ENCODE measurements around the gene COLEC12.
"Not testable (repeated sequence)": the region's sequence is repeated elsewhere in the genome, so short reads cannot be mapped to it uniquely, and the experiment has no call there.

COLEC12 gene

DNA sequence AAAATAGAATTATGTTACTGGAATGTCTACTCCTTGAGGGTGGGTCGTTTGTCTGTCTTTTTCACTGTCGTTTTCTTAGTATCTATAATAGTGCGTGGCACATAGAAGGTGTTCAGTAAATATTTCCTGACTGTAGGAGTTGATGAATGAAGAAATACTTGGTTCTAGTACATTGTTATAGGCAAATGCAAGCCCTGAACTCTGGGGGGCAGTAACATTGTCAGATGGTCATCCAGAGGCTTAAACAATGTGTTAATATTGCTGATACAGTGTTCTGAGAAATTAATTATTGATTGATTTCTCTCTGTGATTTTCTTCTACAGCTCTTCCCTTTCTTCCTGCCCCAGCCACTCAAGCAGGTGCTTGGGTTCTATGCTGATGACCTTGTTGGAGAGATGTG is 208.2 kb downstream of the COLEC12 start:
- H3K4me1 ChIP-seq (ENCODE audit: control insufficient read depth, insufficient read depth, low read depth, low read length), result no peaks in the 10 kb centered on the region
- DNase-seq, result no peak
- no peak overlapping the region for H2AK5ac ChIP-seq (ENCODE audit: low read length, severe bottlenecking)
- H3K14ac ChIP-seq (ENCODE audit: low read length in 2 of 2), result no peak overlapping the region
- H3K4ac ChIP-seq (ENCODE audit: low read depth in 1 of 2, low read length in 2 of 2), result no peak overlapping the region
- no peaks in the 10 kb centered on the region for H3K27me3 ChIP-seq (ENCODE audit: control insufficient read depth in 1 of 2, insufficient read depth in 1 of 2, low read length in 2 of 2)
- WGBS, result 73% methylated on average over 3 of the region's 3 CpGs
- H2AFZ ChIP-seq (ENCODE audit: low read depth, low read length), result no peak overlapping the region
- H2BK120ac ChIP-seq (ENCODE audit: low read depth, low read length), result no peak overlapping the region
- H2BK12ac ChIP-seq (ENCODE audit: low read length in 2 of 2), result no peak overlapping the region
- no peak overlapping the region for H3K18ac ChIP-seq (ENCODE audit: low read depth in 1 of 2, low read length in 2 of 2)
- H3K9ac ChIP-seq (ENCODE audit: low read length), result no peak overlapping the region
- no peak overlapping the region for H3K4me3 ChIP-seq (ENCODE audit: insufficient read depth in 1 of 2, low read depth in 1 of 2, low read length in 2 of 2)
- no peak overlapping the region for H4K8ac ChIP-seq (ENCODE audit: low read length)
- H2BK5ac ChIP-seq (ENCODE audit: low read depth, low read length, poor library complexity, severe bottlenecking), result no peak overlapping the region
- H3K79me1 ChIP-seq (replicated peaks; ENCODE audit: low read length, poor library complexity, severe bottlenecking), result no peaks in the 10 kb centered on the region
- H4K91ac ChIP-seq (ENCODE audit: low read length), result no peak overlapping the region
- no peak overlapping the region for H3K23ac ChIP-seq (ENCODE audit: low read length in 2 of 2)
- H2BK15ac ChIP-seq (ENCODE audit: low read depth, poor library complexity, severe bottlenecking), result no peak overlapping the region
- H3K36me3 ChIP-seq (ENCODE audit: control insufficient read depth in 1 of 2, insufficient read depth in 2 of 2, low read depth in 1 of 2, low read length in 2 of 2), result no peaks in the 10 kb centered on the region
- no peaks in the 10 kb centered on the region for H3K9me3 ChIP-seq (ENCODE audit: control insufficient read depth, low read length)
- H3K4me2 ChIP-seq (ENCODE audit: low read length, poor library complexity, severe bottlenecking), result no peak overlapping the region
- H3K27ac ChIP-seq (ENCODE audit: low read length, poor library complexity, severe bottlenecking), result no peak overlapping the region

DNA sequence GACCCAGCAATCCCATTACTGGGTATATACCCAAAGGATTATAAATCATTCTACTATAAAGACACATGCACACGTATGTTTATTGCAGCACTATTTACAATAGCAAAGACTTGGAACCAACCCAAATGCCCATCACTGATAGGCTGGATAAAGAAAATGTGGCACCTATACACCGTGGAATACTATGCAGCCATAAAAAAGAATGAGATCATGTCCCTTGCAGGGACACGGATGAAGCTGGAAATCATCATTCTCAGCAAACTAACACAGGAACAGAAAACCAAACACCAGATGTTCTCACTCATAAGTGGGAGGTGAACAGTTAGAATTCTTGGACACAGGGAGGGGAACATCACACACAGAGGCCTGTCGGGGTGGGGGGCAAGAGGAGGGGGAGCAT is 210.5 kb downstream of the COLEC12 start:
- not testable (repeated sequence) for H2BK12ac ChIP-seq (ENCODE audit: low read length in 2 of 2); H3K14ac ChIP-seq (ENCODE audit: low read length in 2 of 2); DNase-seq; H4K8ac ChIP-seq (ENCODE audit: low read length); H3K23ac ChIP-seq (ENCODE audit: low read length in 2 of 2); H2BK5ac ChIP-seq (ENCODE audit: low read depth, low read length, poor library complexity, severe bottlenecking); H2BK120ac ChIP-seq (ENCODE audit: low read depth, low read length); H3K4me3 ChIP-seq (ENCODE audit: insufficient read depth in 1 of 2, low read depth in 1 of 2, low read length in 2 of 2); H3K79me1 ChIP-seq (replicated peaks; ENCODE audit: low read length, poor library complexity, severe bottlenecking); H3K4me2 ChIP-seq (ENCODE audit: low read length, poor library complexity, severe bottlenecking); H4K91ac ChIP-seq (ENCODE audit: low read length); H2AFZ ChIP-seq (ENCODE audit: low read depth, low read length); H2AK5ac ChIP-seq (ENCODE audit: low read length, severe bottlenecking); H3K27me3 ChIP-seq (ENCODE audit: control insufficient read depth in 1 of 2, insufficient read depth in 1 of 2, low read length in 2 of 2); H3K27ac ChIP-seq (ENCODE audit: low read length, poor library complexity, severe bottlenecking); H3K4ac ChIP-seq (ENCODE audit: low read depth in 1 of 2, low read length in 2 of 2); H3K9ac ChIP-seq (ENCODE audit: low read length); H2BK15ac ChIP-seq (ENCODE audit: low read depth, poor library complexity, severe bottlenecking); H3K36me3 ChIP-seq (ENCODE audit: control insufficient read depth in 1 of 2, insufficient read depth in 2 of 2, low read depth in 1 of 2, low read length in 2 of 2); H3K18ac ChIP-seq (ENCODE audit: low read depth in 1 of 2, low read length in 2 of 2); H3K9me3 ChIP-seq (ENCODE audit: control insufficient read depth, low read length); H3K4me1 ChIP-seq (ENCODE audit: control insufficient read depth, insufficient read depth, low read depth, low read length)
- WGBS, result 57% methylated on average over 3 of the region's 4 CpGs

DNA sequence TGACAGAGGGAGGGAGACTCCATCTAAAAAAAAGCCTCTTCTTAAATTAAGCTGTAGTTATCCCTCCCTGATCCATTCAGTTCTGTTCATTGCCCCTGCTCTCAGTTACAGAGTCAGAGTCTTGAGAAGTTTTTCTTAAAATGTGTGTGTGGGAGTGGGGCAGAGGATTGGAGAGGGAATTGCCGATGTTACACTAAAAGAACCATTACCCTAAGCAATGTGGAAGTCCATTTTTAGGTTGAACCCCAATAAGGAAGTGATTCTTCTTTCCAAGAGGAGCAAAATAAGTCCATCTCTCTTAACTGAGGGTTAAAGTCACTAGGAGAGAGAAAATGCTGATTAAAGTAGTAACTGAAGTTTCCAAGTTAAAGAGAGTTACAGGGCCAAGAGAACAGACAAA is 211.5 kb downstream of the COLEC12 start:
- no peaks in the 10 kb centered on the region for H3K9me3 ChIP-seq (ENCODE audit: control insufficient read depth, low read length)
- no peak overlapping the region for H2BK15ac ChIP-seq (ENCODE audit: low read depth, poor library complexity, severe bottlenecking)
- no peak overlapping the region for H2AFZ ChIP-seq (ENCODE audit: low read depth, low read length)
- no peaks in the 10 kb centered on the region for H3K79me1 ChIP-seq (replicated peaks; ENCODE audit: low read length, poor library complexity, severe bottlenecking)
- H3K4me3 ChIP-seq (ENCODE audit: insufficient read depth in 1 of 2, low read depth in 1 of 2, low read length in 2 of 2), result no peak overlapping the region
- no peak overlapping the region for H4K91ac ChIP-seq (ENCODE audit: low read length)
- H3K4me2 ChIP-seq (ENCODE audit: low read length, poor library complexity, severe bottlenecking), result no peak overlapping the region
- H2BK12ac ChIP-seq (ENCODE audit: low read length in 2 of 2), result no peak overlapping the region
- no peak overlapping the region for H3K4ac ChIP-seq (ENCODE audit: low read depth in 1 of 2, low read length in 2 of 2)
- no peak overlapping the region for H4K8ac ChIP-seq (ENCODE audit: low read length)
- H2BK5ac ChIP-seq (ENCODE audit: low read depth, low read length, poor library complexity, severe bottlenecking), result no peak overlapping the region
- no peak overlapping the region for H3K23ac ChIP-seq (ENCODE audit: low read length in 2 of 2)
- no peak overlapping the region for H3K14ac ChIP-seq (ENCODE audit: low read length in 2 of 2)
- no peaks in the 10 kb centered on the region for H3K36me3 ChIP-seq (ENCODE audit: control insufficient read depth in 1 of 2, insufficient read depth in 2 of 2, low read depth in 1 of 2, low read length in 2 of 2)
- no peak overlapping the region for H3K18ac ChIP-seq (ENCODE audit: low read depth in 1 of 2, low read length in 2 of 2)
- no peak overlapping the region for H3K27ac ChIP-seq (ENCODE audit: low read length, poor library complexity, severe bottlenecking)
- no peaks in the 10 kb centered on the region for H3K4me1 ChIP-seq (ENCODE audit: control insufficient read depth, insufficient read depth, low read depth, low read length)
- H2BK120ac ChIP-seq (ENCODE audit: low read depth, low read length), result no peak overlapping the region
- no CpG with 5 or more reads among the region's 1 CpG for WGBS
- no peaks in the 10 kb centered on the region for H3K27me3 ChIP-seq (ENCODE audit: control insufficient read depth in 1 of 2, insufficient read depth in 1 of 2, low read length in 2 of 2)
- no peak overlapping the region for H3K9ac ChIP-seq (ENCODE audit: low read length)
- DNase-seq, result no peak
- no peak overlapping the region for H2AK5ac ChIP-seq (ENCODE audit: low read length, severe bottlenecking)

DNA sequence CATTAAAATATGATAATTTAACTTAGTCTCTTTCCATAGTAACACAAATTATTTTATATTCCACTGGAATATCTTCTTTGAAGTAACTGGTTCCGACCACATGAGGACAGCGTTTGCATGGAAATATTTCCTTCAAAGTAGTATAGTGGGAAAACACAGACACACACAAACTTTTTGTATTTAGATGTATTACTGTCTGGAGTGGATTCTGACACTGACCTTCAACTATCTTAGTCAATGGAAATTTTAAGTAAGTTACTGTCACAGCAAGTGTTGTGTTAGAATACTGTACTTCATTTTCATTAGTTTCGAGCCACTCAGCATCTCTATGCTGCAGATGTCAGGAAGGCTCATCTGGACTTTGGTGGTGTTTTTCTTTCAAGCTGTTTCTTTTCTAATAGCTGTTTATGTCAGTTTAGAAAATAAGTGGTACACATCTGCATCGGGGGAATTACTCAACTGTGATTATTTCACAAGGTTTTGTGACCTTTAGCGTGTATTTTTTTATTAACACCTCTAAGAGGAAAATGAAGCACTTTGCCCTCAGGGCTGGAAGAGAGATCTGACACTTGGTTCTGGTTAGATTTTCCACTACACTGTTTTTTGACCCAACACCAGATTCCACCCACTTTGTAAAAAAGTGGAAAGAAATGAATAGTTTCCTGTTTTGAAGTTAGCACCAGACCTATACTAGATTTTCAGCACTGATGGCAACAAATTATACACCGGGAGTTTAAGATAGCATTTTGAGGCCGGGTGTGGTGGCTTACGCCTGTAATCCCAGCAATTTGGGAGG is 213.8 kb downstream of the COLEC12 start:
- H3K9ac ChIP-seq (ENCODE audit: low read length), result peak overlapping the region; percentile 52
- H2AFZ ChIP-seq (ENCODE audit: low read depth, low read length), result no peak overlapping the region
- H2BK5ac ChIP-seq (ENCODE audit: low read depth, low read length, poor library complexity, severe bottlenecking), result no peak overlapping the region
- H4K8ac ChIP-seq (ENCODE audit: low read length), result no peak overlapping the region
- H2BK12ac ChIP-seq (ENCODE audit: low read length in 2 of 2), result no peak overlapping the region
- H3K23ac ChIP-seq (ENCODE audit: low read length in 2 of 2), result no peak overlapping the region
- no peak overlapping the region for H3K4me2 ChIP-seq (ENCODE audit: low read length, poor library complexity, severe bottlenecking)
- H4K91ac ChIP-seq (ENCODE audit: low read length), result no peak overlapping the region
- H3K4me3 ChIP-seq (ENCODE audit: insufficient read depth in 1 of 2, low read depth in 1 of 2, low read length in 2 of 2), result no peak overlapping the region
- H3K14ac ChIP-seq (ENCODE audit: low read length in 2 of 2), result no peak overlapping the region
- H3K4me1 ChIP-seq (ENCODE audit: control insufficient read depth, insufficient read depth, low read depth, low read length), result no peaks in the 10 kb centered on the region
- no peak overlapping the region for H3K27ac ChIP-seq (ENCODE audit: low read length, poor library complexity, severe bottlenecking)
- peak; percentile 51 for DNase-seq
- H2AK5ac ChIP-seq (ENCODE audit: low read length, severe bottlenecking), result no peak overlapping the region
- no peaks in the 10 kb centered on the region for H3K9me3 ChIP-seq (ENCODE audit: control insufficient read depth, low read length)
- no peak overlapping the region for H3K4ac ChIP-seq (ENCODE audit: low read depth in 1 of 2, low read length in 2 of 2)
- WGBS, result 93% methylated on average over 5 of the region's 8 CpGs
- no peak overlapping the region for H2BK120ac ChIP-seq (ENCODE audit: low read depth, low read length)
- no peaks in the 10 kb centered on the region for H3K36me3 ChIP-seq (ENCODE audit: control insufficient read depth in 1 of 2, insufficient read depth in 2 of 2, low read depth in 1 of 2, low read length in 2 of 2)
- H3K27me3 ChIP-seq (ENCODE audit: control insufficient read depth in 1 of 2, insufficient read depth in 1 of 2, low read length in 2 of 2), result no peaks in the 10 kb centered on the region
- no peak overlapping the region for H2BK15ac ChIP-seq (ENCODE audit: low read depth, poor library complexity, severe bottlenecking)
- no peak overlapping the region for H3K18ac ChIP-seq (ENCODE audit: low read depth in 1 of 2, low read length in 2 of 2)
- H3K79me1 ChIP-seq (replicated peaks; ENCODE audit: low read length, poor library complexity, severe bottlenecking), result no peaks in the 10 kb centered on the region

Measured in mesenchymal stem cell (in vitro differentiated cells and primary cell).